HCT116 (cell line): ENCODE data around the gene ARHGAP12. TPM values are rescaled to one million over a fixed set of nuclear protein-coding genes. Genes with fewer than 3 reads are reported as not detected.

ENCODE experiments used
- ATAC-seq: fragments of 200-7000 bp; cut with Tn5 transposase; 2 replicates; pipeline ENCODE4 v1.9.1; 2020; ENCODE audit warnings: mild to moderate bottlenecking, moderate library complexity
- BruUV-seq: library from RNA; stranded (reverse); fragments of 400-500 nt; replicated peaks from 2 replicates; lab custom pipeline; 2021; lab: Mats Ljungman, UMichigan
- CTCF ChIA-PET: fragments of 300-600 bp; sonication (Branson Sonifier 250); formaldehyde crosslinking; loops from one replicate; lab custom pipeline; 2021; ENCODE audit warnings: antibody characterized with exemption; lab: Charles Lee
- POLR2A ChIA-PET: fragments of 300-600, 350-600 bp; sonication (Branson Sonifier 250); formaldehyde crosslinking; loops from one replicate; lab custom pipeline; 2021; ENCODE audit warnings: antibody characterized with exemption; lab: Charles Lee
- RAD21 ChIA-PET, 2 experiments: fragments of 300-600 bp; sonication (Branson Sonifier 250); formaldehyde crosslinking; loops; one replicate each; lab custom pipeline; 2023; ENCODE audit warnings: low total read pairs in 2 of 2; ENCODE audit not compliant: uncharacterized antibody in 2 of 2, unreplicated experiment in 2 of 2, low non-redundant PET in 1 of 2; lab: Charles Lee
- DNase-seq: peaks from one replicate; pipeline ENCODE4 v3.0.0-alpha.2; 2010; ENCODE audit warnings: low read depth, low spot score
- H2AFZ ChIP-seq: fragments of 200-600 bp; shearing (Covaris generic), sonication (generic); 2 replicates; pipeline ENCODE4 v1.6.1; 2017; ENCODE audit warnings: low read depth, mixed run types, mixed read lengths, antibody characterized with exemption, low read length; ENCODE audit not compliant: poor library complexity, severe bottlenecking
- H3K27ac ChIP-seq: 2 replicates; pipeline ENCODE4 v1.5.1; 2012; ENCODE audit warnings: low read depth, low read length
- H3K27me3 ChIP-seq: fragments of 200-600 bp; sonication (generic); 2 replicates; pipeline ENCODE4 v1.6.1; 2016; ENCODE audit warnings: mixed run types, low read length, mixed read lengths; ENCODE audit not compliant: insufficient read depth
- H3K36me3 ChIP-seq, 2 experiments: fragments of 200-500 bp in 1 of 2; fragments of 200-600 bp in 1 of 2; sonication (Bioruptor generic) in 1 of 2; sonication (generic) in 1 of 2; 2 replicates each; pipeline versions ENCODE4 v1.5.1 to v1.6.1; 2014 to 2016; ENCODE audit warnings: low read length in 2 of 2, inconsistent platforms in 1 of 2, mixed read lengths in 1 of 2, mixed run types in 1 of 2; ENCODE audit not compliant: insufficient read depth in 2 of 2, control insufficient read depth in 1 of 2
- H3K4me1 ChIP-seq, 2 experiments: fragments of 200-600 bp in 1 of 2; sonication (generic) in 1 of 2; 2 replicates each; pipeline versions ENCODE4 v1.5.1 to v1.6.1; 2012 to 2017; ENCODE audit warnings: low read length in 2 of 2, inconsistent platforms in 1 of 2, mild to moderate bottlenecking in 1 of 2, mixed read lengths in 1 of 2, mixed run types in 1 of 2, moderate library complexity in 1 of 2; ENCODE audit not compliant: insufficient read depth in 2 of 2, control insufficient read depth in 1 of 2
- H3K4me2 ChIP-seq: fragments of 200-600 bp; sonication (generic); 2 replicates; pipeline ENCODE4 v1.6.1; 2017; ENCODE audit warnings: mixed run types, low read length, mixed read lengths
- H3K4me3 ChIP-seq, 2 experiments: fragments of 200-600 bp in 1 of 2; sonication (generic) in 1 of 2; replicated peaks in 1 of 2; 2 replicates each; pipeline ENCODE4 v1.5.1; 2011 to 2016; ENCODE audit warnings: low read length in 2 of 2, control low read depth in 1 of 2, low read depth in 1 of 2, mild to moderate bottlenecking in 1 of 2, mixed read lengths in 1 of 2, mixed run types in 1 of 2
- H3K79me2 ChIP-seq: fragments of 200-600 bp; sonication (generic); 2 replicates; pipeline ENCODE4 v1.6.1; 2017; ENCODE audit warnings: mild to moderate bottlenecking, mixed run types, low read length, moderate library complexity, mixed read lengths; ENCODE audit not compliant: insufficient read depth
- H3K9ac ChIP-seq: fragments of 200-600 bp; sonication (generic); 2 replicates; pipeline ENCODE4 v1.6.1; 2016; ENCODE audit warnings: low read length, mixed read lengths
- H3K9me2 ChIP-seq: fragments of 200-600 bp; sonication (generic), shearing (Covaris generic); 2 replicates; pipeline ENCODE4 v1.6.1; 2017; ENCODE audit warnings: mixed run types, mild to moderate bottlenecking, moderate library complexity; ENCODE audit not compliant: insufficient read depth
- H3K9me3 ChIP-seq, 2 experiments: fragments of 200-500 bp in 1 of 2; fragments of 200-600 bp in 1 of 2; sonication (Bioruptor generic) in 1 of 2; sonication (generic) in 1 of 2; 2 replicates each; pipeline ENCODE4 v1.6.1; 2014 to 2017; ENCODE audit warnings: low read length in 2 of 2, mixed read lengths in 2 of 2, inconsistent platforms in 1 of 2, low read depth in 1 of 2, mild to moderate bottlenecking in 1 of 2, mixed run types in 1 of 2, moderate library complexity in 1 of 2; ENCODE audit not compliant: control insufficient read depth in 1 of 2, insufficient read depth in 1 of 2
- H4K20me1 ChIP-seq: fragments of 200-600 bp; sonication (generic), shearing (Covaris generic); 2 replicates; pipeline ENCODE4 v1.6.1; 2017; ENCODE audit warnings: mixed run types, mild to moderate bottlenecking, moderate library complexity; ENCODE audit not compliant: insufficient read depth
- CBX3 ChIP-seq: IDR thresholded peaks from 2 replicates; pipeline ENCODE4 v1.6.1; 2012; ENCODE audit warnings: low read depth
- EGR1 ChIP-seq: IDR thresholded peaks from 2 replicates; pipeline ENCODE4 v1.6.1; 2012; ENCODE audit warnings: low read depth
- FOSL1 ChIP-seq: IDR thresholded peaks from 2 replicates; pipeline ENCODE4 v1.6.1; 2012; ENCODE audit warnings: low read depth
- POLR2A ChIP-seq: IDR thresholded peaks from 2 replicates; pipeline ENCODE4 v1.7.0; 2011; ENCODE audit warnings: borderline replicate concordance; ENCODE audit not compliant: insufficient read depth, insufficient read length; ENCODE audit errors: extremely low read depth
- POLR2AphosphoS5 ChIP-seq: IDR thresholded peaks from 2 replicates; pipeline ENCODE4 v1.6.1; 2011; ENCODE audit warnings: mild to moderate bottlenecking, low read depth, low read length, moderate library complexity
- RAD21 ChIP-seq: IDR thresholded peaks from 2 replicates; pipeline ENCODE4 v1.6.1; 2012; ENCODE audit warnings: low read depth, mild to moderate bottlenecking
- SRF ChIP-seq: IDR thresholded peaks from 2 replicates; pipeline ENCODE4 v1.6.1; 2012; ENCODE audit warnings: low read depth
- ZBTB33 ChIP-seq: IDR thresholded peaks from 2 replicates; pipeline ENCODE4 v1.6.1; 2011; ENCODE audit warnings: mild to moderate bottlenecking, low read length, moderate library complexity; ENCODE audit not compliant: insufficient replicate concordance; ENCODE audit errors: extremely low read depth
- ZFX ChIP-seq: fragments of 450-650 bp; IDR thresholded peaks from 2 replicates; pipeline ENCODE4 v1.6.1; 2017
- ZNF274 ChIP-seq: fragments of 200-500 bp; sonication (Bioruptor generic); IDR thresholded peaks from 2 replicates; pipeline ENCODE4 v1.6.1; 2014; ENCODE audit warnings: mild to moderate bottlenecking, low read depth, low read length, inconsistent platforms
- intact Hi-C: fragments of 100-400 bp; cut with micrococcal nuclease; formaldehyde crosslinking; loops from 2 replicates; pipeline ENCODE4 v1.10.0; 2022
- total RNA-seq: library from RNA; stranded (reverse); gene quantifications from one replicate; pipeline ENCODE4 v1.2.1, GENCODE V29; 2021; ENCODE audit not compliant: unreplicated experiment
- TF ChIP-seq, protein P1 (sequence below): IDR thresholded peaks from 2 replicates; pipeline ENCODE4 v1.6.1; 2012
- TF ChIP-seq, protein P2 (sequence below), 3 experiments: fragments of 200-600 bp in 1 of 3; sonication (generic) in 1 of 3; IDR thresholded peaks in 2 of 3; conservative IDR thresholded peaks in 1 of 3; 2 replicates each; pipeline ENCODE4 v1.5.1; 2012 to 2017; ENCODE audit warnings: low read depth in 2 of 3, low read length in 2 of 3, antibody characterized with exemption in 1 of 3, borderline replicate concordance in 1 of 3, control low read depth in 1 of 3, mild to moderate bottlenecking in 1 of 3, mixed read lengths in 1 of 3, mixed run types in 1 of 3, moderate library complexity in 1 of 3; ENCODE audit not compliant: insufficient read depth in 1 of 3
- TF ChIP-seq, protein P3 (sequence below): IDR thresholded peaks from 2 replicates; pipeline ENCODE4 v1.6.1; 2012

ARHGAP12 gene
- total RNA-seq, 1 experiment from 2014 or later = 80.3 TPM

DNA sequence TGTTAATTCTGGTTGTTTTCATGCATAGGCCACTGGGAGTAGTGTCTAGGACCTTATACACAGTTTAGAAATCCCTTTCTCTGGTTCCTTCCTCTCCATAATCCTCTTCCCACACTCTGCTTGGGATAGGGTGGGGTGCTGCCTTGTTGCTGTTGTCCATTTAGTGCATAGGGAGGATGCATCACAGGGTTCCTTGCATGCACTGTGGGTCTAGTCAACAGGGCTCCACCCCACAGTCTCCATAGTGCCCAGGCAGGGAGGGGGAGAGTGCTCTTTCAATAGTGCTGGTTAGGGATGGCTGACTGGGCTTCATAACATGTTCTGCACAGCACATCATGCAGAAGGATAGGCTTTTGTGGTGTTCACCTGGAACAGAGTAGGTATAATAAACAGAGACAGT lies 81.1 kb downstream of the ARHGAP12 start (continued):
- TF ChIP-seq EGR1 (no peak), CBX3 (no peak)

DNA sequence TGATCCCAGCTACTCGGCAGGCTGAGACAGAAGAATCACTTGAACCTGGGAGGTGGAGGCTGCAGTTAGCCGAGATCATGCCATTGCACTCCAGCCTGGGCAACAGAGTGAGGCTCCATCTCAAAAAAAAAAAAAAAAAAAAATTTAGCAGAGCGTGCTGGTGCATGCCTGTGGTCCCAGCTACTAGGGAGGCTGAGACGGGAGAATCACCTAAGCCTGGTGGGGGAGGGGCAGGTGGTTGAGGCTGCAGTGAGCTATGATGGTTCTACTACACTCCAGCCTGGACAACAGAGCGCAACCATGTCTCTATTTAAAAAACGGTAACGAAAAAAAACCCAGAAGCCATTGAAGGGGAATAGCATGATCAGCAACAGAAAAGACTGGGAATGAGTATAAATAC lies 89.9 kb downstream of the ARHGAP12 start:
- ChIA-PET POLR2A (interaction anchor here (0.7 kb wide), 1 partner anchor 79 kb away, joined by 4 read pairs; no protein-coding TSS in a partner anchor), CTCF (no interaction called here), RAD21 (interaction anchor here in 1 of 2 experiments (0.7 kb wide), 1 partner anchor 386 kb away, joined by 3 read pairs; no protein-coding TSS in a partner anchor)
- H3K4me1 ChIP-seq = no peaks in the 10 kb centered on the region; a peak in 1 of 4 replicates
- no peak overlapping the region for H3K4me3 ChIP-seq
- intact Hi-C loops = loop anchor here (10.0 kb wide), 1 partner anchor 366 kb away; no protein-coding TSS in a partner anchor
- no peak overlapping the region for H3K27ac ChIP-seq
- peaks cover 79% of the 10 kb centered on the region for H3K79me2 ChIP-seq
- peaks cover 4 to 6% of the 10 kb centered on the region in 2 experiments; a peak in 2 of 4 replicates for H3K36me3 ChIP-seq
- TF ChIP-seq FOSL1 (no peak), SRF (no peak), POLR2AphosphoS5 (no peak), ZNF274 (no peak)
- TF ChIP-seq, protein P1, sequence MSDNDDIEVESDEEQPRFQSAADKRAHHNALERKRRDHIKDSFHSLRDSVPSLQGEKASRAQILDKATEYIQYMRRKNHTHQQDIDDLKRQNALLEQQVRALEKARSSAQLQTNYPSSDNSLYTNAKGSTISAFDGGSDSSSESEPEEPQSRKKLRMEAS = no peak
- no peaks in the 10 kb centered on the region for H3K27me3 ChIP-seq
- no peak overlapping the region for H2AFZ ChIP-seq
- ATAC-seq (no peak; the same call in 1 of the 2 replicates), DNase-seq (no peak)
- no peaks in the 10 kb centered on the region for H3K9me2 ChIP-seq
- H4K20me1 ChIP-seq = no peaks in the 10 kb centered on the region
- H3K9ac ChIP-seq = no peak overlapping the region
- H3K4me2 ChIP-seq = no peak overlapping the region
- no peaks in the 10 kb centered on the region for H3K9me3 ChIP-seq
- no TSS peak for BruUV-seq

DNA sequence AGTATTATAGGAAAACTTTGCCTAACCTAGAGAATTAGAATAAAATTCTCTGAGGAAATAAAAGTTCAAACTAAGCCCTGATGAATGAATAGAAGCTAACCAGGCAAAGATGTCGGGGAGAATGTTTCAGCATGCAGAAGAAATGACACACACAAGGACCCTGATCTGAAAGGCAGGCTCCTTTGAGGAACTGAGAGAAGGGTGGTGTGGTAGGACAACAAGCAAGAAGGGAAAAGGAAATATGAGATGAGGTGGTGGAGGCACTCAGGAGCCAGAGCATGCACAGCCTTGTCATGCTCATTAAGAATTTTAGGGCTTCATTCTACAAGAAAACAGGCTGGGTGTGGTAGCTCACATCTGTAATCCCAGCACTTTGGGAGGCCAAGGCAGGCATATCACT lies 90.6 kb downstream of the ARHGAP12 start:
- H3K79me2 ChIP-seq = peaks cover 77% of the 10 kb centered on the region
- H3K4me1 ChIP-seq = no peaks in the 10 kb centered on the region; a peak in 1 of 4 replicates
- no peak overlapping the region for H3K9ac ChIP-seq
- no peaks in the 10 kb centered on the region for H3K9me3 ChIP-seq
- no peaks in the 10 kb centered on the region for H3K9me2 ChIP-seq
- peaks cover 4% of the 10 kb centered on the region in 2 experiments; a peak in 2 of 4 replicates for H3K36me3 ChIP-seq
- RAD21 ChIA-PET = interaction anchor here in 1 of 2 experiments (0.7 kb wide), 1 partner anchor 387 kb away, joined by 3 read pairs; no protein-coding TSS in a partner anchor
- intact Hi-C loops = loop anchor here (10.0 kb wide), 1 partner anchor 367 kb away; no protein-coding TSS in a partner anchor
- no peaks in the 10 kb centered on the region for H4K20me1 ChIP-seq
- no peak overlapping the region for H2AFZ ChIP-seq
- no peak for DNase-seq
- BruUV-seq = no TSS peak
- CTCF ChIA-PET = interaction anchor here (1.4 to 2.6 kb wide), 2 partner anchors 24 to 373 kb away, joined by 3 to 8 read pairs; no protein-coding TSS in a partner anchor
- H3K4me2 ChIP-seq = no peak overlapping the region
- no peak overlapping the region for H3K4me3 ChIP-seq
- H3K27me3 ChIP-seq = no peaks in the 10 kb centered on the region
- POLR2A ChIA-PET = interaction anchor here (0.7 kb wide), 1 partner anchor 78 kb away, joined by 4 read pairs; no protein-coding TSS in a partner anchor
- H3K27ac ChIP-seq = no peak overlapping the region; the same call in 1 of the 2 replicates
- no peak; the same call in 1 of the 2 replicates for TF ChIP-seq CBX3
- no peak for TF ChIP-seq RAD21
- no peak for TF ChIP-seq POLR2AphosphoS5
- no peak for TF ChIP-seq ZFX
- no peak for TF ChIP-seq ZBTB33
- TF ChIP-seq, protein P2, sequence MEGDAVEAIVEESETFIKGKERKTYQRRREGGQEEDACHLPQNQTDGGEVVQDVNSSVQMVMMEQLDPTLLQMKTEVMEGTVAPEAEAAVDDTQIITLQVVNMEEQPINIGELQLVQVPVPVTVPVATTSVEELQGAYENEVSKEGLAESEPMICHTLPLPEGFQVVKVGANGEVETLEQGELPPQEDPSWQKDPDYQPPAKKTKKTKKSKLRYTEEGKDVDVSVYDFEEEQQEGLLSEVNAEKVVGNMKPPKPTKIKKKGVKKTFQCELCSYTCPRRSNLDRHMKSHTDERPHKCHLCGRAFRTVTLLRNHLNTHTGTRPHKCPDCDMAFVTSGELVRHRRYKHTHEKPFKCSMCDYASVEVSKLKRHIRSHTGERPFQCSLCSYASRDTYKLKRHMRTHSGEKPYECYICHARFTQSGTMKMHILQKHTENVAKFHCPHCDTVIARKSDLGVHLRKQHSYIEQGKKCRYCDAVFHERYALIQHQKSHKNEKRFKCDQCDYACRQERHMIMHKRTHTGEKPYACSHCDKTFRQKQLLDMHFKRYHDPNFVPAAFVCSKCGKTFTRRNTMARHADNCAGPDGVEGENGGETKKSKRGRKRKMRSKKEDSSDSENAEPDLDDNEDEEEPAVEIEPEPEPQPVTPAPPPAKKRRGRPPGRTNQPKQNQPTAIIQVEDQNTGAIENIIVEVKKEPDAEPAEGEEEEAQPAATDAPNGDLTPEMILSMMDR (IDR thresholded peaks at IDR 0.05 in 2 of 3, conservative IDR thresholded peaks at IDR 0.05 in 1 of 3; ENCODE audit: borderline replicate concordance in 1 of 3, insufficient read depth in 1 of 3, low read depth in 2 of 3, low read length in 2 of 3) = no peak
- TF ChIP-seq EGR1 = no peak
- TF ChIP-seq, protein P3, sequence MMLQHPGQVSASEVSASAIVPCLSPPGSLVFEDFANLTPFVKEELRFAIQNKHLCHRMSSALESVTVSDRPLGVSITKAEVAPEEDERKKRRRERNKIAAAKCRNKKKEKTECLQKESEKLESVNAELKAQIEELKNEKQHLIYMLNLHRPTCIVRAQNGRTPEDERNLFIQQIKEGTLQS = no peak
- TF ChIP-seq POLR2A = no peak
- TF ChIP-seq, all 23 proteins: peak for 0
- ATAC-seq = no peak
